ENCODE results near the gene C12orf75.

DNA sequence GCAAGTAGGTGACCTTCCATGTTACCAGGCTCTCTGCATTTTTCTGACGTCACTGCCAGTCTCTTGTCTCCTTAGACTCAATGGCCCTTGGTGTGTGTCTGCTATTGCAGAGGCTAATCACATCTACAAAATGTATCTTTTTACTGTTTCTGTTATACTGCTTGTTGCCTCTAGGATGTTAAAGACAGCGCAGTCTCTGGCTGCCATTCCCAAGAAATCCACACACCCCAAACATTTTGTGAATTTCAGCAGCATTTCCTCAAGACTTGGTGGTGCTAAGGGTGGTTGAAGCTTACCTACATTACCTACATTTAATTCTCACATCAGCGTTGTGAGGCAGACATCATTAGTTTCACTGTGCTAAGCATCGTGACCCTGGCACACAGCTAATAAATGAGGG is 87.2 kb downstream of the C12orf75 start:
- no peak for TF ChIP-seq TARDBP (IDR thresholded peaks at IDR 0.05)
- TF ChIP-seq BHLHE40 (IDR thresholded peaks at IDR 0.05; ENCODE audit: borderline replicate concordance), result no peak
- TF ChIP-seq FOXM1 (IDR thresholded peaks at IDR 0.05; ENCODE audit: borderline replicate concordance), result no peak
- no peak for TF ChIP-seq HDGF (IDR thresholded peaks at IDR 0.05; ENCODE audit: borderline replicate concordance)
- TF ChIP-seq SP1 (IDR thresholded peaks at IDR 0.05), result no peak
- TF ChIP-seq LEF1 (IDR thresholded peaks at IDR 0.05; ENCODE audit: borderline replicate concordance), result no peak
- no peak for TF ChIP-seq NFRKB (IDR thresholded peaks at IDR 0.05)
- TF ChIP-seq FOXA1 (IDR thresholded peaks at IDR 0.05), result no peak
- no peak for TF ChIP-seq SUZ12 (IDR thresholded peaks at IDR 0.05)
- TF ChIP-seq ARNT (IDR thresholded peaks at IDR 0.05), result no peak
- TF ChIP-seq FOXK2 (IDR thresholded peaks at IDR 0.05), result no peak
- no peak for TF ChIP-seq ELF4 (IDR thresholded peaks at IDR 0.05)

Measured in HEK293T (cell line).